Colon (tissue), 2 donors: ENCODE results near the gene GRAMD1B.
"Not testable (repeated sequence)": the region's sequence is repeated elsewhere in the genome, so short reads cannot be mapped to it uniquely, and the experiment has no call there.

Experiments
- FAIRE-seq: peaks from 2 replicates; lab custom pipeline; 2012; peaks lifted over from hg19 to GRCh38; lab: Jason Lieb, UNC
- donor health status: control.
- donor health status: control.

GRAMD1B gene

GRCh38 chr11:123568367-123568870 is 138.3 kb downstream of the GRAMD1B start:
- no peak for FAIRE-seq

GRCh38 chr11:123569393-123569792 is 139.3 kb downstream of the GRAMD1B start:
- FAIRE-seq: no peak

- FAIRE-seq: no peak
Measured at GRCh38 chr11:123570939-123571580, 141.0 kb downstream of the GRAMD1B start.

- not testable (repeated sequence) for FAIRE-seq
Measured at GRCh38 chr11:123572791-123573190, 142.7 kb downstream of the GRAMD1B start.

- FAIRE-seq: no peak
Measured at GRCh38 chr11:123573286-123573685, 143.2 kb downstream of the GRAMD1B start.

GRCh38 chr11:123575441-123575840 is 145.4 kb downstream of the GRAMD1B start:
- FAIRE-seq: no peak

GRCh38 chr11:123576082-123576481 is 146.0 kb downstream of the GRAMD1B start:
- no peak for FAIRE-seq

- FAIRE-seq: no peak
Measured at GRCh38 chr11:123576501-123576900, 146.4 kb downstream of the GRAMD1B start.

GRCh38 chr11:123577081-123577598 is 147.1 kb downstream of the GRAMD1B start:
- FAIRE-seq: no peak

GRCh38 chr11:123578778-123579481 is 148.9 kb downstream of the GRAMD1B start:
- FAIRE-seq: no peak

GRCh38 chr11:123579482-123579812 is 149.4 kb downstream of the GRAMD1B start:
- FAIRE-seq: no peak

- FAIRE-seq: no peak
Measured at GRCh38 chr11:123580137-123580536, 150.1 kb downstream of the GRAMD1B start.

GRCh38 chr11:123580557-123581275 is 150.6 kb downstream of the GRAMD1B start:
- FAIRE-seq: no peak

- no peak for FAIRE-seq
Measured at GRCh38 chr11:123581651-123582399, 151.8 kb downstream of the GRAMD1B start.

- no peak for FAIRE-seq
Measured at GRCh38 chr11:123582992-123583504, 153.0 kb downstream of the GRAMD1B start.

- no peak for FAIRE-seq
Measured at GRCh38 chr11:123584186-123584585, 154.1 kb downstream of the GRAMD1B start.

GRCh38 chr11:123584737-123585136 is 154.7 kb downstream of the GRAMD1B start:
- no peak for FAIRE-seq

- no peak for FAIRE-seq
Measured at GRCh38 chr11:123585206-123585605, 155.1 kb downstream of the GRAMD1B start.

- no peak for FAIRE-seq
Measured at GRCh38 chr11:123585706-123586105, 155.6 kb downstream of the GRAMD1B start.

GRCh38 chr11:123586568-123586967 is 156.5 kb downstream of the GRAMD1B start:
- no peak for FAIRE-seq

- FAIRE-seq: no peak
Measured at GRCh38 chr11:123587044-123587443, 157.0 kb downstream of the GRAMD1B start.

- FAIRE-seq: no peak
Measured at GRCh38 chr11:123587559-123587958, 157.5 kb downstream of the GRAMD1B start.
